CD4-positive, alpha-beta T cell (primary cell): ENCODE measurements around the gene SASS6. TPM values are rescaled to one million over a fixed set of nuclear protein-coding genes. Genes with fewer than 3 reads are reported as not detected.
A peak's percentile ranks its signal among the peaks of the same experiment; 100 is the strongest.

ENCODE experiments used
- ATAC-seq: fragments of 200-7000 bp; cut with Tn5 transposase; one replicate; pipeline ENCODE4 v1.10.0; 2022; ENCODE audit warnings: mild to moderate bottlenecking; ENCODE audit not compliant: poor library complexity
- CTCF ChIA-PET: fragments of 350-600 bp; sonication (Branson Sonifier 250); formaldehyde crosslinking; loops from one replicate; lab custom pipeline; 2021; ENCODE audit warnings: antibody characterized with exemption, inconsistent platforms; lab: Charles Lee
- POLR2A ChIA-PET: fragments of 350-600 bp; sonication (Branson Sonifier 250); formaldehyde crosslinking; loops from one replicate; lab custom pipeline; 2021; ENCODE audit warnings: antibody characterized with exemption, inconsistent platforms; lab: Charles Lee
- DNase-seq, 14 experiments: peaks; one replicate each; pipeline ENCODE4 v3.0.0-alpha.2; 2013 to 2020; ENCODE audit warnings: mixed read lengths in 2 of 14
- H3K27ac ChIP-seq, 2 donors: one replicate each; pipeline versions ENCODE4 v1.5.1 to v1.7.0; 2013; ENCODE audit warnings: low read length in 2 of 2, low read depth in 1 of 2, mild to moderate bottlenecking in 1 of 2
- H3K27me3 ChIP-seq, 2 experiments: 1 replicate in 1 of 2; 2 replicates in 1 of 2; pipeline versions ENCODE4 v1.6.1 to v1.7.0; 2013; ENCODE audit warnings: low read length in 2 of 2, control low read depth in 1 of 2, mild to moderate bottlenecking in 1 of 2, moderate library complexity in 1 of 2; ENCODE audit not compliant: insufficient read depth in 2 of 2, control insufficient read depth in 1 of 2
- H3K36me3 ChIP-seq: one replicate; pipeline ENCODE4 v1.6.1; 2013; ENCODE audit warnings: low read length, control low read depth; ENCODE audit not compliant: insufficient read depth
- H3K4me1 ChIP-seq: one replicate; pipeline ENCODE4 v1.6.1; 2013; ENCODE audit warnings: low read length, control low read depth; ENCODE audit not compliant: insufficient read depth
- H3K4me3 ChIP-seq: one replicate; pipeline ENCODE4 v1.5.1; 2013; ENCODE audit warnings: mild to moderate bottlenecking, low read length, moderate library complexity
- H3K9me3 ChIP-seq, 2 experiments: 1 replicate in 1 of 2; 2 replicates in 1 of 2; pipeline versions ENCODE4 v1.6.1 to v1.7.0; 2013; ENCODE audit warnings: low read length in 2 of 2, mild to moderate bottlenecking in 2 of 2, control low read depth in 1 of 2, moderate library complexity in 1 of 2; ENCODE audit not compliant: control insufficient read depth in 1 of 2, insufficient read depth in 1 of 2
- H3K27ac Mint-ChIP-seq: one replicate; pipeline ENCODE4 v1.8.0; 2020; ENCODE audit warnings: mixed read lengths
- H3K27me3 Mint-ChIP-seq: one replicate; pipeline ENCODE4 v1.8.0; 2021; ENCODE audit warnings: mixed read lengths
- H3K36me3 Mint-ChIP-seq: one replicate; pipeline ENCODE4 v1.8.0; 2021; ENCODE audit warnings: low read depth, mixed read lengths
- H3K4me1 Mint-ChIP-seq: one replicate; pipeline ENCODE4 v1.8.0; 2021; ENCODE audit warnings: low read depth, mixed read lengths
- H3K4me3 Mint-ChIP-seq: one replicate; pipeline ENCODE4 v1.8.0; 2020; ENCODE audit warnings: mild to moderate bottlenecking, mixed read lengths
- H3K9me3 Mint-ChIP-seq: one replicate; pipeline ENCODE4 v1.8.0; 2020; ENCODE audit warnings: mixed read lengths
- CTCF ChIP-seq: fragments of 200-600 bp; IDR thresholded peaks from one replicate; pipeline ENCODE4 v1.8.0; 2022; ENCODE audit warnings: antibody characterized with exemption, mild to moderate bottlenecking
- intact Hi-C, 2 experiments: fragments of 100-400 bp; cut with DNase I in 1 of 2; cut with micrococcal nuclease in 1 of 2; formaldehyde crosslinking; loops; one replicate each; pipeline versions ENCODE4 v1.15.1 to v1.9.0; 2023 to 2025; cut with DNase I, micrococcal nuclease
- total RNA-seq, 174 experiments: library from RNA in 2 of 174; stranded (reverse) in 2 of 174; gene quantifications; one replicate each; pipeline ENCODE4 v1.2.3 and lab custom pipeline; 2021 to 2026

SASS6 gene
- total RNA-seq, 2 experiments from 2014 or later, result 1.7 to 1.8 TPM

DNA sequence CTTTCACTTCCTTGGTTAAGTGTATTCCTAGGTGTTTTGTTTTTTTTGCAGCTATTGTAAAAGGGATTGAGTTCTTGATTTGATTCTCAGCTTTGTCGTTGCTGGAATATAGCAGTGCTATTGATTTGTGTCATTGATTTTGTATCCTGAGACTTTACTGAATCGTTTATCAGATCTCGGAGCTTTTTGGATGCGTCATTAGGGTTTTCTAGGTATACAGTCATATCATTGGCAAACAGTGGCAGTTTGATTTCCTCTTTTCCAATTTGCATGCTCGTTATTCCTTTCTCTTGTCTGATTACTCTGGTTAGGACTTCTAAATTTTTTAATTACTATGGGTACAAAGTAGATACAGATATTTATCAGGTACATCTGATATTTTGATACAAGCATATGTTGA, 87.5 kb downstream of the SASS6 start:
- no peak overlapping the region for H3K27ac Mint-ChIP-seq
- CTCF ChIA-PET, result no interaction called here
- ATAC-seq, result no peak

DNA sequence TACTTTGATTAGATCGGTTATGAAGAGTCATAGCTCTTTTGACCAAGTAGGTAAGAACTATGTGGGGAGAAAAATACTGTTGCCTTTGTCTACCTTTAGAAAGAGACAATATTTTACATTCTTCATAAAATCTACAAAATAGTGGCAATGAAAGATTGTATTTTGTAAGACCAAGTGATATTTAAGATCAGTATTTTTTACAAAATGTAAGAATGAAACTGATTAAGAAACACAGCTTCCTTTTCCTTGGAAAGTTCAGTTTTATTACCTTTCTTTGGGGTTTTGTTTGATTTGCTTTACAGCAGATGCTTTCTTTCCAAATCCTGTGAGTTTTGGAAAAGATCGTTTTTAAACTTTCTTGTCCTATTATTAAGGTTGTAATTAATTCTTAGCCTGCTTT, 93.1 kb downstream of the SASS6 start:
- intact Hi-C loops, result loop anchor here (2.0 to 10.0 kb wide), 7 partner anchors 69 to 1167 kb away; partner anchors contain the start of genes AGL (in 1 of the 2), EXTL2 (in 1 of the 2), SLC30A7 (in 1 of the 2) and SLC35A3 (in 1 of the 2)
- POLR2A ChIA-PET, result interaction anchor here (0.7 to 1.1 kb wide), 4 partner anchors 8 to 70 kb away, joined by 3 to 7 read pairs (median 3); partner anchors contain the start of gene SLC35A3

More for the DNA sequence above, 87.5 kb downstream of the SASS6 start:
- H3K27me3 Mint-ChIP-seq, result no peaks in the 10 kb centered on the region
- Histone ChIP-seq H3K4me3 (no peak overlapping the region), H3K27me3 (no peaks in the 10 kb centered on the region), H3K9me3 (no peaks in the 10 kb centered on the region), H3K36me3 (peaks cover 9% of the 10 kb centered on the region), H3K27ac (no peak overlapping the region), H3K4me1 (peaks cover 44% of the 10 kb centered on the region)
- no peak for TF ChIP-seq CTCF
- POLR2A ChIA-PET, result no interaction called here
- intact Hi-C loops, result no loop called here
- peaks cover 48% of the 10 kb centered on the region for H3K36me3 Mint-ChIP-seq
- no peaks in the 10 kb centered on the region for H3K9me3 Mint-ChIP-seq
- DNase-seq, result no peak
- peaks cover 88% of the 10 kb centered on the region for H3K4me1 Mint-ChIP-seq
- peak overlapping the region; percentile 64 for H3K4me3 Mint-ChIP-seq

GRCh38 chr1:100038660-100039287, 94.0 kb downstream of the SASS6 start:
- Histone ChIP-seq H3K36me3 (peaks cover 3% of the 10 kb centered on the region), H3K9me3 (no peaks in the 10 kb centered on the region), H3K4me1 (peaks cover 28% of the 10 kb centered on the region), H3K27me3 (no peaks in the 10 kb centered on the region), H3K4me3 (peak overlapping the region; percentile 91), H3K27ac (peak overlapping the region; percentile 94 to 98)
- Mint-ChIP-seq H3K36me3 (peaks cover 25% of the 10 kb centered on the region), H3K4me3 (peak overlapping the region; percentile 96), H3K9me3 (no peaks in the 10 kb centered on the region), H3K4me1 (peaks cover 65% of the 10 kb centered on the region), H3K27me3 (no peaks in the 10 kb centered on the region), H3K27ac (peak overlapping the region; percentile 98)
- POLR2A ChIA-PET, result interaction anchor here (0.7 to 2.5 kb wide), 15 partner anchors 9 to 401 kb away, joined by 3 to 33 read pairs (median 5); partner anchors contain the start of genes AGL, RTCA, SASS6 and SLC35A3
- no peak for TF ChIP-seq CTCF
- intact Hi-C loops, result loop anchor here (1.0 to 10.0 kb wide), 8 partner anchors 68 to 1166 kb away; partner anchors contain the start of genes AGL (in 1 of the 2), EXTL2 (in 1 of the 2), SLC30A7 (in 1 of the 2) and SLC35A3 (in 1 of the 2)
- DNase-seq (peak; percentile 53 to 90 (median 74)), ATAC-seq (peak; percentile 68)
- CTCF ChIA-PET, result interaction anchor here (0.6 to 1.4 kb wide), 2 partner anchors 69 to 1196 kb away, joined by 3 to 5 read pairs; partner anchors contain the start of gene SLC35A3

More for the DNA sequence above, 93.1 kb downstream of the SASS6 start:
- TF ChIP-seq CTCF, result no peak
- no peaks in the 10 kb centered on the region for H3K27me3 Mint-ChIP-seq
- H3K9me3 ChIP-seq, result no peaks in the 10 kb centered on the region
- peaks cover 73% of the 10 kb centered on the region for H3K4me1 Mint-ChIP-seq
- ATAC-seq, result no peak
- H3K4me3 Mint-ChIP-seq, result peak overlapping the region; percentile 96
- H3K36me3 ChIP-seq, result peaks cover 3% of the 10 kb centered on the region
- H3K9me3 Mint-ChIP-seq, result no peaks in the 10 kb centered on the region
- peak overlapping the region; percentile 94 to 98 for H3K27ac ChIP-seq
- peaks cover 33% of the 10 kb centered on the region for H3K36me3 Mint-ChIP-seq
- CTCF ChIA-PET, result no interaction called here
- H3K4me1 ChIP-seq, result peaks cover 30% of the 10 kb centered on the region
- peak overlapping the region; percentile 91 for H3K4me3 ChIP-seq
- no peak for DNase-seq
- H3K27me3 ChIP-seq, result no peaks in the 10 kb centered on the region
- peak overlapping the region; percentile 98 for H3K27ac Mint-ChIP-seq
